Mesothelial cell of epicardium (in vitro differentiated cells): ENCODE data around the gene MGAT4A. TPM values are rescaled to one million over a fixed set of nuclear protein-coding genes. Genes with fewer than 3 reads are reported as not detected.

ENCODE experiments used
- DNase-seq, 2 experiments: peaks; one replicate each; pipeline ENCODE4 v3.0.0; 2021; ENCODE audit warnings: low spot score in 2 of 2; ENCODE audit not compliant: unreplicated experiment in 2 of 2
- H3K27ac Mint-ChIP-seq: 2 replicates; pipeline ENCODE4 v1.8.0; 2021; ENCODE audit warnings: mixed read lengths
- H3K27me3 Mint-ChIP-seq: 2 replicates; pipeline ENCODE4 v1.8.0; 2021; ENCODE audit warnings: low read depth, mixed read lengths
- H3K36me3 Mint-ChIP-seq: 2 replicates; pipeline ENCODE4 v1.8.0; 2021; ENCODE audit warnings: mixed read lengths
- H3K4me1 Mint-ChIP-seq: 2 replicates; pipeline ENCODE4 v1.8.0; 2021; ENCODE audit warnings: mixed read lengths
- H3K4me3 Mint-ChIP-seq: 2 replicates; pipeline ENCODE4 v1.8.0; 2021; ENCODE audit warnings: mild to moderate bottlenecking, moderate library complexity, mixed read lengths
- H3K9me3 Mint-ChIP-seq: 2 replicates; pipeline ENCODE4 v1.8.0; 2021; ENCODE audit warnings: mixed read lengths
- total RNA-seq: library from RNA; stranded (reverse); gene quantifications from 3 replicates; pipeline ENCODE4 v1.2.1, GENCODE V29; 2021
- TF ChIP-seq, protein P1 (sequence below): fragments of 200-600 bp; sonication (generic); IDR thresholded peaks from one replicate; pipeline ENCODE4 v1.5.0; 2021; ENCODE audit warnings: antibody characterized with exemption; ENCODE audit not compliant: unreplicated experiment

Gene MGAT4A
- total RNA-seq, 1 donor from 2014 or later: 15.0 TPM

- peaks cover 19% of the 10 kb centered on the region for H3K27me3 Mint-ChIP-seq
Measured at GRCh38 chr2:98711506-98711905, 19.4 kb downstream of the MGAT4A start.

DNA sequence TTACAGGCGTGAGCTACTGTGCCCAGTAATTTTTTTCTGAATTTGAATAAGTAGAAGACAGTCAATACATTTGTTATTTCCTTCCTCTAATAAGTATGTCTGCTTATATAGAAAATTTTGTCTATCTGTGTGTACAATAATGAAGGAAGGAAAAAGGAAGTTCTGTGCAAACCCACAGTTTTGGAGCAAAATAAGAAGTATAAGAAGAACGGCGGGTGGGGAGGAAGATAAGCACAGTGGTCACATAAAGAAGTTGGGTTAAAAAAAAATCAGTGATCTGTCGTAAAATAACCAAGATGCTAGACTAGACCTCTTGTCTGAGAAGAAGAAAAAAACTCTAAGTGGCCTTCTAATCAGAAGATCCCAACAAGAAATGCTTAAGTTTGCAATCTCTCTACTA is 20.2 kb downstream of the MGAT4A start:
- no peaks in the 10 kb centered on the region for H3K4me1 Mint-ChIP-seq
- H3K36me3 Mint-ChIP-seq: no peaks in the 10 kb centered on the region
- peaks cover 19% of the 10 kb centered on the region for H3K27me3 Mint-ChIP-seq
- no peak for DNase-seq
- no peak overlapping the region for H3K4me3 Mint-ChIP-seq
- no peaks in the 10 kb centered on the region for H3K9me3 Mint-ChIP-seq
- TF ChIP-seq, protein P1, sequence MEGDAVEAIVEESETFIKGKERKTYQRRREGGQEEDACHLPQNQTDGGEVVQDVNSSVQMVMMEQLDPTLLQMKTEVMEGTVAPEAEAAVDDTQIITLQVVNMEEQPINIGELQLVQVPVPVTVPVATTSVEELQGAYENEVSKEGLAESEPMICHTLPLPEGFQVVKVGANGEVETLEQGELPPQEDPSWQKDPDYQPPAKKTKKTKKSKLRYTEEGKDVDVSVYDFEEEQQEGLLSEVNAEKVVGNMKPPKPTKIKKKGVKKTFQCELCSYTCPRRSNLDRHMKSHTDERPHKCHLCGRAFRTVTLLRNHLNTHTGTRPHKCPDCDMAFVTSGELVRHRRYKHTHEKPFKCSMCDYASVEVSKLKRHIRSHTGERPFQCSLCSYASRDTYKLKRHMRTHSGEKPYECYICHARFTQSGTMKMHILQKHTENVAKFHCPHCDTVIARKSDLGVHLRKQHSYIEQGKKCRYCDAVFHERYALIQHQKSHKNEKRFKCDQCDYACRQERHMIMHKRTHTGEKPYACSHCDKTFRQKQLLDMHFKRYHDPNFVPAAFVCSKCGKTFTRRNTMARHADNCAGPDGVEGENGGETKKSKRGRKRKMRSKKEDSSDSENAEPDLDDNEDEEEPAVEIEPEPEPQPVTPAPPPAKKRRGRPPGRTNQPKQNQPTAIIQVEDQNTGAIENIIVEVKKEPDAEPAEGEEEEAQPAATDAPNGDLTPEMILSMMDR: no peak
- no peak overlapping the region for H3K27ac Mint-ChIP-seq

More at GRCh38 chr2:98711506-98711905, 19.4 kb downstream of the MGAT4A start:
- H3K36me3 Mint-ChIP-seq: no peaks in the 10 kb centered on the region
- H3K4me1 Mint-ChIP-seq: no peaks in the 10 kb centered on the region
- no peaks in the 10 kb centered on the region for H3K9me3 Mint-ChIP-seq
- TF ChIP-seq, protein P1: no peak
- DNase-seq: no peak
- H3K27ac Mint-ChIP-seq: no peak overlapping the region
- H3K4me3 Mint-ChIP-seq: no peak overlapping the region

DNA sequence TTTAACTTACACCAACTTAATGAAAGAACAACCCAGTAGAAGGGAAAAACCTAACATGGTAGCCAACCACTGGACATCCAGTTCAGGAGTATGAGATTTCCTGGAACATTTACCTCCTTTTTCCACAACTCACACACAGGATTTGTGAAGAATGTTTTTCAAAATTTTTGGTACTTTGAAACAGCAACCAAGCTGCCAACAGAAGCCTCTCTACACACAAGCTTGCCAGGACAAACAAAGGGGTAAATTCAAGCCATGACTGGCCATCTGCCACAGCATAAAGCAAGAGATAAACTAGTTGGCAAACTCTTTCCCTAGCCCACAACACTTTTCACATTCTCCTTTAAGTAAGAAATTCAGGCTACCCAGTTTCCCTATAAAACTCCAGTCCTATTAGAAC is 21.4 kb downstream of the MGAT4A start:
- no peak for DNase-seq
- Mint-ChIP-seq H3K36me3 (no peaks in the 10 kb centered on the region), H3K27ac (no peak overlapping the region), H3K27me3 (peaks cover 19% of the 10 kb centered on the region), H3K9me3 (no peaks in the 10 kb centered on the region), H3K4me3 (no peak overlapping the region), H3K4me1 (no peaks in the 10 kb centered on the region)
- TF ChIP-seq, protein P1: no peak

DNA sequence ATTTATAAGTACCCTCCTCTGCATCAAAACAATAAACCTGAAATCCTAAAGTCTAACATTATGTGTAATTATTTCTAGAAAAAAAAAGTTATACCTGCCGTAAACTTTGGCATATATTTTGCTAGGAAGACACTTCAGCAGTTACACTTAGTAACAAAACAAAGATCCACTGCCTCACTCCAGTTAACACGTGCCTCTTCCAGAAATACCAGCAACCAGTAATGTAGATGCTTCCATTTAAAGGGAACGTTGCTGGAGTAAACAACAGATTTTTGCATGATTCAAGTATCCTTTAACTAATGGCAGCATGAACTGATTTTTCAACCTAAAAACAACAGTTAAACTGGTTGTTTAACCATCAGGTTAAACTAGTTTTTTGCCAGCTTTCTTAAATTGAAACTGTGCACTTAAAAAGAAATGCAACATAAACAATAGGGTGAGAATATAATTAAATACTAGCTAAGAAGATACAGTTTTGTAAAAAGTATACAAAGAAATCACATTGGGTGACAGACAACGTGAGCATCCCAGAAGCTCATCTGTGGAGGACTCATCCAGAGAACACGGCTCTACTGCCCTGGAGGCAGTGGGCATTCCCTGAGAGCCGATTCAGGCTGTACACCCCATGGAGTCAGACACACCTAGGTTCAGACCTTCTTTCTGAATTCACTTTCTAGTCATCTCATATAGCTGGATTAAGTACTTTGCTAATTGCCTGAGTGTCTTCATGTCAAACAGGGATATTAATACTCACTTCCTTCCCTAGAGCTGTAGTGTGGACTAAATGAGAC is 22.3 kb downstream of the MGAT4A start:
- H3K36me3 Mint-ChIP-seq: no peaks in the 10 kb centered on the region
- DNase-seq: no peak
- TF ChIP-seq, protein P1: no peak
- no peaks in the 10 kb centered on the region for H3K9me3 Mint-ChIP-seq
- H3K27ac Mint-ChIP-seq: no peak overlapping the region
- no peak overlapping the region for H3K4me3 Mint-ChIP-seq
- H3K4me1 Mint-ChIP-seq: no peaks in the 10 kb centered on the region
- peaks cover 19% of the 10 kb centered on the region for H3K27me3 Mint-ChIP-seq

- no peak overlapping the region for H3K4me3 Mint-ChIP-seq
- no peak for DNase-seq
- H3K4me1 Mint-ChIP-seq: peaks cover 12% of the 10 kb centered on the region
- no peaks in the 10 kb centered on the region for H3K9me3 Mint-ChIP-seq
- H3K27ac Mint-ChIP-seq: no peak overlapping the region
- peaks cover 11% of the 10 kb centered on the region for H3K27me3 Mint-ChIP-seq
- H3K36me3 Mint-ChIP-seq: no peaks in the 10 kb centered on the region
- TF ChIP-seq, protein P1: no peak
Measured at GRCh38 chr2:98706591-98706990, 24.3 kb downstream of the MGAT4A start.
